Smooth muscle cell (in vitro differentiated cells): Measurements from ENCODE around the gene FBXW4. TPM values are rescaled to one million over a fixed set of nuclear protein-coding genes. Genes with fewer than 3 reads are reported as not detected.

Experiments used
- DNase-seq: peaks from one replicate; lab custom pipeline; 2025; ENCODE audit not compliant: unreplicated experiment; lab: John Stamatoyannopoulos, UW
- H2AFZ ChIP-seq: fragments of 200-600 bp; sonication (generic); 2 replicates; pipeline ENCODE4 v1.6.0; 2016; ENCODE audit warnings: antibody characterized with exemption, low read depth, mild to moderate bottlenecking
- H3F3A ChIP-seq: fragments of 200-600 bp; sonication (generic); 2 replicates; pipeline ENCODE4 v1.6.0; 2017; ENCODE audit warnings: antibody characterized with exemption, low read depth
- H3K27ac ChIP-seq: fragments of 200-600 bp; sonication (generic); 2 replicates; pipeline ENCODE4 v1.5.1; 2016; ENCODE audit warnings: low read depth, mild to moderate bottlenecking
- H3K27me3 ChIP-seq: fragments of 200-600 bp; sonication (generic); 2 replicates; pipeline ENCODE4 v1.6.1; 2016; ENCODE audit warnings: low read depth, mild to moderate bottlenecking
- H3K36me3 ChIP-seq: fragments of 200-600 bp; sonication (generic); 2 replicates; pipeline ENCODE4 v1.5.1; 2016; ENCODE audit warnings: low read depth
- H3K4me1 ChIP-seq: fragments of 200-600 bp; sonication (generic); 2 replicates; pipeline ENCODE4 v1.5.1; 2016; ENCODE audit warnings: low read depth
- H3K4me2 ChIP-seq: fragments of 200-600 bp; sonication (generic); 2 replicates; pipeline ENCODE4 v1.6.0; 2016; ENCODE audit warnings: mild to moderate bottlenecking
- H3K4me3 ChIP-seq: fragments of 200-600 bp; sonication (generic); 2 replicates; pipeline ENCODE4 v1.5.1; 2016; ENCODE audit warnings: mild to moderate bottlenecking
- H3K79me2 ChIP-seq: fragments of 200-600 bp; sonication (generic); 2 replicates; pipeline ENCODE4 v1.6.0; 2016; ENCODE audit warnings: low read depth, mild to moderate bottlenecking
- H3K9ac ChIP-seq: fragments of 200-600 bp; sonication (generic); 2 replicates; pipeline ENCODE4 v1.6.0; 2016; ENCODE audit warnings: low read depth
- H3K9me3 ChIP-seq: fragments of 200-600 bp; sonication (generic); replicated peaks from 2 replicates; pipeline ENCODE4 v1.5.1; 2016; ENCODE audit warnings: low read depth
- H4K20me1 ChIP-seq: fragments of 200-600 bp; sonication (generic); 2 replicates; pipeline ENCODE4 v1.6.0; 2016; ENCODE audit warnings: low read depth
- WGBS: methylation state at CpG from one replicate; pipeline ENCODE4 v1.1.7; 2016; ENCODE audit warnings: low lambda C conversion rate; 5-methylcytosine and 5-hydroxymethylcytosine counted together
- polyA plus RNA-seq: library from polyadenylated mRNA; unstranded; fragments of >200 nt; fragmentation: Nextera tagmentation; extraction: Ambion mirVana; gene quantifications from 2 replicates; pipeline ENCODE4 v1.2.1, GENCODE V29; 2016
- total RNA-seq: library from RNA; depleted of rRNA; stranded (reverse); fragments of >200 nt; gene quantifications from 2 replicates; pipeline ENCODE4 v1.2.3, GENCODE V29; 2014
- TF ChIP-seq, protein P1 (sequence below): fragments of 200-600 bp; sonication (generic); IDR thresholded peaks from 2 replicates; pipeline ENCODE4 v1.5.1; 2017; ENCODE audit warnings: borderline replicate concordance, mild to moderate bottlenecking, antibody characterized with exemption; ENCODE audit not compliant: insufficient read depth, poor library complexity, severe bottlenecking

The FBXW4 gene
- total and polyA plus RNA-seq, 2 experiments from 2014 or later, result 7.2 to 12.1 TPM

DNA sequence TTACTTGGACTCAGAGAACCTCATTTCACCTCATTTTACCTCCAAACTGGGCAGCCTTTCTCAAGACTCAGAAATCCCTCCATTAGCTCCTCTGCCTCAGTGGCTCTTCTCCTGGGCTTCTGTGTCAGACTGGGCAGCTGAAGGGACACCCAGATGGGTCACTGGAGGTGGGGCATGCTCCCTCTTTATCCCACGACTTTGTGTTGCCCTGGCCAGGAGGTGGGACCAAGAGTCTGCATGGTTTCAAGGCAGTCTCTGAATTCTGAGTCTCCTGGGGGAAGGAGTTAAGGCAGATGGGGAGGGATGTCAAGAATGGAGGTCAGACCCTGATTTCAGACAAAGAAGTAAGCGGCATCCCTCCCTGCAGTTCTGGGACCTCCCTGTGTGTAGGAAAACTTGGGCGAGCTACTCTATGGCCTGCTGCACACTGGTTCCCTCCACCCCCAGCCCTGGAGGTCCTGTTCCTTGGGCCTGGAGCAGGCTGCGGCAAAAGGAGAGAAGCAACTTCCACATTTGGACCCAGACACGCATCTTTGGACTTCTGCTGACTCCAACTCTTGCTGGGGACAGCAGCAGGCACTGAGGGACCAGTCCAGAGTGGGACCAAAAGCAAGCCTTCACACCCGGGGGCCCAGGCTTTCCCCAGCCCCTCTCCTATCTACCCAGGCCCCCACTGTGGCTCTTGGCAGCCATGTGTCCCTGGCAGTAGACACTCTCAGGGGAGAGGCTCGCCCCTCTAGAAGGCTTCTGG is 117.7 kb downstream of the FBXW4 start:
- no peaks in the 10 kb centered on the region for H4K20me1 ChIP-seq
- DNase-seq, result no peak
- H2AFZ ChIP-seq, result no peak overlapping the region
- WGBS, result 95% methylated on average over 7 of the region's 7 CpGs
- H3K36me3 ChIP-seq, result no peaks in the 10 kb centered on the region
- no peak overlapping the region for H3K4me3 ChIP-seq
- no peak overlapping the region for H3K27ac ChIP-seq
- no peak overlapping the region for H3K9ac ChIP-seq
- H3F3A ChIP-seq, result no peaks in the 10 kb centered on the region
- H3K79me2 ChIP-seq, result no peaks in the 10 kb centered on the region
- no peak overlapping the region for H3K4me2 ChIP-seq
- peaks cover 7% of the 10 kb centered on the region for H3K4me1 ChIP-seq
- no peaks in the 10 kb centered on the region for H3K9me3 ChIP-seq
- H3K27me3 ChIP-seq, result no peaks in the 10 kb centered on the region
- TF ChIP-seq, protein P1, sequence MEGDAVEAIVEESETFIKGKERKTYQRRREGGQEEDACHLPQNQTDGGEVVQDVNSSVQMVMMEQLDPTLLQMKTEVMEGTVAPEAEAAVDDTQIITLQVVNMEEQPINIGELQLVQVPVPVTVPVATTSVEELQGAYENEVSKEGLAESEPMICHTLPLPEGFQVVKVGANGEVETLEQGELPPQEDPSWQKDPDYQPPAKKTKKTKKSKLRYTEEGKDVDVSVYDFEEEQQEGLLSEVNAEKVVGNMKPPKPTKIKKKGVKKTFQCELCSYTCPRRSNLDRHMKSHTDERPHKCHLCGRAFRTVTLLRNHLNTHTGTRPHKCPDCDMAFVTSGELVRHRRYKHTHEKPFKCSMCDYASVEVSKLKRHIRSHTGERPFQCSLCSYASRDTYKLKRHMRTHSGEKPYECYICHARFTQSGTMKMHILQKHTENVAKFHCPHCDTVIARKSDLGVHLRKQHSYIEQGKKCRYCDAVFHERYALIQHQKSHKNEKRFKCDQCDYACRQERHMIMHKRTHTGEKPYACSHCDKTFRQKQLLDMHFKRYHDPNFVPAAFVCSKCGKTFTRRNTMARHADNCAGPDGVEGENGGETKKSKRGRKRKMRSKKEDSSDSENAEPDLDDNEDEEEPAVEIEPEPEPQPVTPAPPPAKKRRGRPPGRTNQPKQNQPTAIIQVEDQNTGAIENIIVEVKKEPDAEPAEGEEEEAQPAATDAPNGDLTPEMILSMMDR, result no peak

DNA sequence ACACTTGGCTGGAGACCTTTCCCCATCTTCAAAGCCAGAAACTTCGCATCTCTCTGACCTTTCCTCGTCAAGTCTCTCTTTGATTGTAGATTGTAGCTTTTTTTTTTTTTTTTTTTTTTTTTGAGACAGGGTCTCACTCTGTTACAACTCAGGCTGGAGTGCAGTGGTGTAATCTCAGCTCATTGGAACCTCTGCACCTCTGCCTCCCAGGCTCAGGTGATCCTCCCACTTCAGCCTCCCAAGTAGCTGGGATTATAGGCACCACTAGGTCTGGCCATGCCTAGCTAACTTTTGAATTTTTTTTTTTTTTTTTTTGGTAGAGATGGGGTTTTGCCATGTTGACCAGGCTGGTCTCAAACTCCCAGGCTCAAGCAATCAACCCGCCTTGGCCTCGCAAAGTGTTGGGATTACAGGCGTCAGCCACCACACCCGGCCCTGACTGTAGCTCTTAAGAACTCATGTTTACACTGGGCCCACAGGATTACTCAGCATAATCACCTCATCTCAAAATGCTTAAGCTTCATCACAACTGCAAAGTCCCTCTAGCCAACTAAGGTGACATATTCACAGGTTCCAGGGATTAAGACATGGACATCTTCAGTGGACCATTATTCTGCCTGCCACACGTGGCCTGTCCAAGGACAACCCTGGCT is 118.6 kb downstream of the FBXW4 start:
- H3K4me1 ChIP-seq, result peaks cover 6% of the 10 kb centered on the region
- H3K27ac ChIP-seq, result no peak overlapping the region
- H3K9me3 ChIP-seq, result no peaks in the 10 kb centered on the region
- no peak overlapping the region for H2AFZ ChIP-seq
- H3K4me2 ChIP-seq, result no peak overlapping the region
- H3K36me3 ChIP-seq, result no peaks in the 10 kb centered on the region
- 83% methylated on average over 7 of the region's 7 CpGs for WGBS
- H3K79me2 ChIP-seq, result no peaks in the 10 kb centered on the region
- no peak overlapping the region for H3K4me3 ChIP-seq
- no peaks in the 10 kb centered on the region for H3F3A ChIP-seq
- H4K20me1 ChIP-seq, result no peaks in the 10 kb centered on the region
- TF ChIP-seq, protein P1, result no peak
- H3K9ac ChIP-seq, result no peak overlapping the region
- H3K27me3 ChIP-seq, result no peaks in the 10 kb centered on the region
- DNase-seq, result no peak

DNA sequence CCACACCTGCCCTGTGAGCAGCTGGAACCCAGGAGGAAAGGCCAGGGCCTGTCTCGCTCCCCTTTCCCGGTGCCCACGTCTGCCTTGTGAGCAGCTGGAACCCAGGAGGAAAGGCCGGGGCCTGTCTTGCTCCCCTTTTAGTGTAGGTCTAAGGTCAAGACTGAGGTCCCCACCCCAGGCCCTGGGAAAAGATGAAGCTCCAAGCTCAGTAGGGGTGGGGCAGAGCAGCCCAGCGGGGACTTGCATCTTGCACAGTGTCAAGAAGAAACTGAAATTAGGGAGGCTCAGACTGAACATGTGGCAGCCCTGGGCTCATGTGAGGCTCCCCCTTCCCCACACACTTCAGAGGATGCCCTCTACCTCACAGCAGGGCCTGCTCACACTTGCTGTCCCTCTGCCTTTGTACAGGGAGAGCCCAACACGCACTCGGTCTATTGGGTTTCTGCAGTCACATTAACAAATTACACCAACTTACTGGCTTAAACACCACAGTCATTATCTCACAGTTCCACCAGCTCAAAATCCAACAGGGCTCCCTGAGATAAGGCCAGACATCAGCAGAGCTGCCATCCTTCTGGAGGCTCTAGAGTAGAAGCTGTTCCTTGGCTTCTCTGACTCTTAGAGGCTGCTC is 119.3 kb downstream of the FBXW4 start:
- no peaks in the 10 kb centered on the region for H4K20me1 ChIP-seq
- no peaks in the 10 kb centered on the region for H3K79me2 ChIP-seq
- H3K27ac ChIP-seq, result no peak overlapping the region
- no peak overlapping the region for H3K4me3 ChIP-seq
- no peak overlapping the region for H3K4me2 ChIP-seq
- H3K36me3 ChIP-seq, result no peaks in the 10 kb centered on the region
- 92% methylated on average over 7 of the region's 7 CpGs for WGBS
- no peak overlapping the region for H3K9ac ChIP-seq
- no peak overlapping the region for H2AFZ ChIP-seq
- peaks cover 2% of the 10 kb centered on the region for H3K4me1 ChIP-seq
- H3K9me3 ChIP-seq, result no peaks in the 10 kb centered on the region
- no peaks in the 10 kb centered on the region for H3K27me3 ChIP-seq
- H3F3A ChIP-seq, result no peaks in the 10 kb centered on the region
- TF ChIP-seq, protein P1, result no peak
- DNase-seq, result no peak
